HepG2 (cell line): Measurements from ENCODE around the gene NXPE1. TPM values are rescaled to one million over a fixed set of nuclear protein-coding genes. Genes with fewer than 3 reads are reported as not detected.

Experiments used
- ATAC-seq: fragments of 200-7000 bp; cut with Tn5 transposase; 3 replicates; pipeline ENCODE4 v1.9.1; 2020; ENCODE audit warnings: mild to moderate bottlenecking, moderate library complexity
- BruUV-seq: library from RNA; stranded (reverse); fragments of 400-500 nt; replicated peaks from 2 replicates; lab custom pipeline; 2021; lab: Mats Ljungman, UMichigan
- CTCF ChIA-PET: fragments of 300-600 bp; formaldehyde crosslinking; extraction: SDS; loops from one replicate; lab custom pipeline; 2021; ENCODE audit warnings: low total read pairs, inconsistent platforms, low intra/inter-chr PET ratio; lab: Yijun Ruan, JAX
- POLR2A ChIA-PET: fragments of 350-600 bp; sonication (Branson Sonifier 250); formaldehyde crosslinking; loops from one replicate; lab custom pipeline; 2020; ENCODE audit warnings: antibody characterized with exemption, inconsistent platforms; lab: Yijun Ruan, JAX
- DNase-seq: peaks from one replicate; pipeline ENCODE4 v3.0.0-alpha.2; 2015; ENCODE audit warnings: low spot score
- FAIRE-seq: peaks from 3 replicates; lab custom pipeline; 2011; peaks lifted over from hg19 to GRCh38; lab: Jason Lieb, UNC
- H2AFZ ChIP-seq: one replicate; pipeline ENCODE4 v1.6.1; 2011; ENCODE audit warnings: low read length, inconsistent platforms
- H3K27ac ChIP-seq: fragments of 300-600 bp; 3 replicates; pipeline ENCODE4 v1.8.0; 2011; ENCODE audit warnings: mixed run types, mild to moderate bottlenecking, mixed read lengths, low read length, inconsistent platforms; ENCODE audit not compliant: insufficient read depth; ENCODE audit errors: extremely low read length
- H3K27me3 ChIP-seq, 2 experiments: fragments of 200-600 bp in 1 of 2; 2 replicates in 1 of 2; 3 replicates in 1 of 2; pipeline versions ENCODE4 v1.6.0 to v1.8.0; 2011; ENCODE audit warnings: low read length in 2 of 2, mild to moderate bottlenecking in 2 of 2, moderate library complexity in 2 of 2, inconsistent platforms in 1 of 2; ENCODE audit not compliant: insufficient read depth in 2 of 2, control insufficient read depth in 1 of 2
- H3K36me3 ChIP-seq, 2 experiments: fragments of 200-600 bp in 1 of 2; replicated peaks in 1 of 2; 2 replicates in 1 of 2; 3 replicates in 1 of 2; pipeline versions ENCODE4 v1.5.1 to v1.8.0; 2011; ENCODE audit warnings: low read length in 2 of 2, inconsistent platforms in 1 of 2; ENCODE audit not compliant: insufficient read depth in 2 of 2, control insufficient read depth in 1 of 2
- H3K4me1 ChIP-seq: 2 replicates; pipeline ENCODE4 v1.5.1; 2012; ENCODE audit warnings: low read length, inconsistent platforms; ENCODE audit not compliant: insufficient read depth
- H3K4me2 ChIP-seq: 2 replicates; pipeline ENCODE4 v1.6.0; 2011; ENCODE audit warnings: low read depth, low read length, inconsistent platforms
- H3K4me3 ChIP-seq, 3 experiments: fragments of 200-600 bp in 1 of 3; sonication (generic), shearing (Covaris generic) in 1 of 3; replicated peaks in 1 of 3; 2 replicates each; pipeline ENCODE4 v1.5.1; 2011 to 2016; ENCODE audit warnings: low read length in 3 of 3, inconsistent platforms in 2 of 3, low read depth in 2 of 3, mild to moderate bottlenecking in 2 of 3, control low read depth in 1 of 3, mixed read lengths in 1 of 3; ENCODE audit not compliant: insufficient read depth in 1 of 3
- H3K79me2 ChIP-seq: one replicate; pipeline ENCODE4 v1.6.1; 2011; ENCODE audit warnings: low read length, inconsistent platforms; ENCODE audit not compliant: insufficient read depth
- H3K9ac ChIP-seq: 2 replicates; pipeline ENCODE4 v1.6.0; 2011; ENCODE audit warnings: mild to moderate bottlenecking, low read depth, low read length, inconsistent platforms; ENCODE audit not compliant: insufficient read depth
- H3K9me3 ChIP-seq: 2 replicates; pipeline ENCODE4 v1.5.1; 2012; ENCODE audit warnings: mild to moderate bottlenecking, low read length
- H4K20me1 ChIP-seq: 2 replicates; pipeline ENCODE4 v1.6.0; 2011; ENCODE audit warnings: inconsistent platforms, mild to moderate bottlenecking, low read length, moderate library complexity; ENCODE audit not compliant: insufficient read depth
- CBX2 ChIP-seq, 2 experiments: fragments of 200-600 bp in 1 of 2; sonication (generic); formaldehyde crosslinking in 1 of 2; IDR thresholded peaks; 2 replicates each; pipeline versions ENCODE4 v1.7.0 to v1.8.1; 2018 to 2022; ENCODE audit warnings: low read depth in 2 of 2, low read length in 1 of 2, mild to moderate bottlenecking in 1 of 2, missing genetic modification reagents in 1 of 2
- EEA1 ChIP-seq: sonication (generic); formaldehyde crosslinking; IDR thresholded peaks from 2 replicates; pipeline ENCODE4 v1.5.1; 2020; ENCODE audit warnings: mild to moderate bottlenecking, missing genetic modification reagents, borderline replicate concordance
- HOXA3 ChIP-seq: sonication (generic); formaldehyde crosslinking; IDR thresholded peaks from 2 replicates; pipeline ENCODE4 v1.5.0; 2020; ENCODE audit warnings: missing genetic modification reagents
- IRF9 ChIP-seq: sonication (generic); formaldehyde crosslinking; IDR thresholded peaks from 2 replicates; pipeline ENCODE4 v1.8.0; 2022; ENCODE audit warnings: missing genetic modification reagents, mild to moderate bottlenecking, borderline replicate concordance
- KDM4B ChIP-seq: sonication (generic); formaldehyde crosslinking; IDR thresholded peaks from 2 replicates; pipeline ENCODE4 v1.4.0; 2020; ENCODE audit warnings: missing genetic modification reagents
- NR2C2 ChIP-seq: sonication (generic); formaldehyde crosslinking; IDR thresholded peaks from 2 replicates; pipeline ENCODE4 v1.4.0; 2020; ENCODE audit warnings: missing genetic modification reagents, mild to moderate bottlenecking, moderate library complexity, borderline replicate concordance
- RFXANK ChIP-seq: IDR thresholded peaks from 2 replicates; pipeline ENCODE4 v1.6.1; 2016
- SALL1 ChIP-seq: sonication (generic); formaldehyde crosslinking; IDR thresholded peaks from 2 replicates; pipeline ENCODE4 v1.8.0; 2022; ENCODE audit warnings: mild to moderate bottlenecking, missing genetic modification reagents
- ZBTB7B ChIP-seq: sonication (generic); formaldehyde crosslinking; IDR thresholded peaks from 2 replicates; pipeline ENCODE4 v1.4.0; 2020; ENCODE audit warnings: missing genetic modification reagents
- ZNF747 ChIP-seq: sonication (generic); formaldehyde crosslinking; IDR thresholded peaks from 2 replicates; pipeline ENCODE4 v1.8.1; 2023; ENCODE audit warnings: missing genetic modification reagents, mild to moderate bottlenecking, borderline replicate concordance
- ZNF879 ChIP-seq: sonication (generic); formaldehyde crosslinking; IDR thresholded peaks from 2 replicates; pipeline ENCODE4 v1.8.1; 2023; ENCODE audit warnings: missing genetic modification reagents
- WGBS: methylation state at CpG from one replicate; pipeline ENCODE4 v1.1.6; 2017; ENCODE audit warnings: low lambda C conversion rate; 5-methylcytosine and 5-hydroxymethylcytosine counted together
- in situ Hi-C: cut with HindIII; loops from 2 replicates; pipeline ENCODE4 v1.10.0; 2017; ENCODE audit warnings: low pct_unique_long_range_greater_than_20kb; ENCODE audit not compliant: extremely low pct_ligation_motif_present
- intact Hi-C: fragments of 100-400 bp; cut with micrococcal nuclease; formaldehyde crosslinking; loops from one replicate; pipeline ENCODE4 v1.10.0; 2022; ENCODE audit not compliant: unreplicated experiment
- polyA plus RNA-seq, 8 experiments: library from polyadenylated mRNA; depleted of rRNA in 3 of 8; stranded (reverse) in 7 of 8; unstranded in 1 of 8; fragments of >200 nt; fragmentation: Illumina TruSeq in 4 of 8; extraction: Trizol in 4 of 8; gene quantifications; 2 replicates each; pipeline versions ENCODE4 v1.2.1 to v1.2.3, GENCODE V29; 2011 to 2016; ENCODE audit warnings: low read depth in 4 of 8, missing spikeins in 1 of 8, mixed read lengths in 1 of 8; ENCODE audit not compliant: insufficient read depth in 1 of 8
- total RNA-seq, 5 experiments: library from RNA; depleted of rRNA; stranded (reverse); fragments of >200 nt; fragmentation: Illumina TruSeq; extraction: Trizol; gene quantifications; 2 replicates each; pipeline ENCODE4 v1.2.3, GENCODE V29; 2016; ENCODE audit warnings: low read depth in 1 of 5
- TF ChIP-seq, protein P1 (sequence below): IDR thresholded peaks from 2 replicates; pipeline ENCODE4 v1.6.1; 2016; ENCODE audit warnings: mild to moderate bottlenecking

The NXPE1 gene
- total and polyA plus RNA-seq, 2 of the 13 experiments (the other 11 are each of a cell fraction or from before 2014, with no cell fraction given): not detected

GRCh38 chr11:114551060-114551459 is 8.6 kb downstream of the NXPE1 start:
- ATAC-seq: no peak
- H3K36me3 ChIP-seq: no peaks in the 10 kb centered on the region
- H3K4me3 ChIP-seq: no peak overlapping the region
- no peaks in the 10 kb centered on the region; a peak in 1 of 5 replicates for H3K27me3 ChIP-seq
- H3K79me2 ChIP-seq: no peaks in the 10 kb centered on the region
- WGBS: 0% methylated on average over 4 of the region's 4 CpGs
- in situ Hi-C loops (no loop called here), intact Hi-C loops (no loop called here)
- no peak overlapping the region for H3K9ac ChIP-seq
- no peak for TF ChIP-seq NR2C2 (CRISPR knock-in tag)
- TF ChIP-seq, all 625 proteins: peak for 0
- DNase-seq (no peak), FAIRE-seq (no peak)
- Histone ChIP-seq H4K20me1 (no peaks in the 10 kb centered on the region), H3K27ac (no peak overlapping the region), H3K9me3 (no peaks in the 10 kb centered on the region), H2AFZ (no peak overlapping the region), H3K4me2 (no peak overlapping the region), H3K4me1 (no peaks in the 10 kb centered on the region)
- CTCF ChIA-PET: no interaction called here
- no TSS peak for BruUV-seq
- POLR2A ChIA-PET: no interaction called here

DNA sequence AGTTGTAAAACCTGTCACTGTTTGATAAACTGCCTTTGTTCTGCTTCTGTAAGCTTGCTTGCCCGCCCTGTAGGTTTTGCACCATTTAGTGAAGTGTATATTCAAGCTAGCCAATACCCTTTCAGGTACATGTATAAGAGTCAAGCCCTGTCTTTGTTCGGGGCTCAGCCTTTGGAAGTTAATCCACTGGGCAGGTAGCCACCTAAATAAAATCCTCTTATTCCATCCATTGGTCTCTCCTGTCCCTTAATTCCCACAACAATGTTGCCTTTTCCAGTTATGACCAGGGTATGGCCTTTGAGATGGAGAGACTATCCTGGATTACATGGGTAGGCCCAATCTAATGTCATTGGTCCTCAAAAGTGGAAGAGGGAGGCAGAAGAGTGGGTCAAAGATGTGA is 34.0 kb downstream of the NXPE1 start:
- H3K79me2 ChIP-seq: no peaks in the 10 kb centered on the region
- ChIA-PET CTCF (no interaction called here), POLR2A (no interaction called here)
- no peak overlapping the region for H3K9ac ChIP-seq
- in situ Hi-C loops (no loop called here), intact Hi-C loops (no loop called here)
- no peaks in the 10 kb centered on the region for H4K20me1 ChIP-seq
- BruUV-seq: no TSS peak
- H2AFZ ChIP-seq: no peak overlapping the region
- H3K9me3 ChIP-seq: peaks cover 9% of the 10 kb centered on the region; the same call in 1 of the 2 replicates
- no peak overlapping the region for H3K4me2 ChIP-seq
- no peaks in the 10 kb centered on the region for H3K27me3 ChIP-seq
- 0% methylated on average over 2 of the region's 2 CpGs for WGBS
- ATAC-seq: no peak
- no peaks in the 10 kb centered on the region for H3K4me1 ChIP-seq
- no peak for FAIRE-seq
- no peak for DNase-seq
- H3K27ac ChIP-seq: no peak overlapping the region
- H3K4me3 ChIP-seq: no peak overlapping the region
- H3K36me3 ChIP-seq: no peaks in the 10 kb centered on the region
- TF ChIP-seq KDM4B (no peak), IRF9 (CRISPR knock-in tag) (no peak), RFXANK (no peak), ZNF879 (no peak), HOXA3 (CRISPR knock-in tag) (no peak), CBX2 (IDR thresholded peaks at IDR 0.05; ENCODE audit: low read depth, low read length) (no peak), CBX2 (CRISPR knock-in tag; IDR thresholded peaks at IDR 0.05; ENCODE audit: low read depth) (no peak), EEA1 (CRISPR knock-in tag) (no peak), ZBTB7B (CRISPR knock-in tag) (no peak), SALL1 (CRISPR knock-in tag) (no peak), ZNF747 (no peak)
- TF ChIP-seq, protein P1, sequence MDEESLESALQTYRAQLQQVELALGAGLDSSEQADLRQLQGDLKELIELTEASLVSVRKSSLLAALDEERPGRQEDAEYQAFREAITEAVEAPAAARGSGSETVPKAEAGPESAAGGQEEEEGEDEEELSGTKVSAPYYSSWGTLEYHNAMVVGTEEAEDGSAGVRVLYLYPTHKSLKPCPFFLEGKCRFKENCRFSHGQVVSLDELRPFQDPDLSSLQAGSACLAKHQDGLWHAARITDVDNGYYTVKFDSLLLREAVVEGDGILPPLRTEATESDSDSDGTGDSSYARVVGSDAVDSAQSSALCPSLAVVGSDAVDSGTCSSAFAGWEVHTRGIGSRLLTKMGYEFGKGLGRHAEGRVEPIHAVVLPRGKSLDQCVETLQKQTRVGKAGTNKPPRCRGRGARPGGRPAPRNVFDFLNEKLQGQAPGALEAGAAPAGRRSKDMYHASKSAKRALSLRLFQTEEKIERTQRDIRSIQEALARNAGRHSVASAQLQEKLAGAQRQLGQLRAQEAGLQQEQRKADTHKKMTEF: no peak
